Measurements from ENCODE around the gene SOSTDC1.

GRCh38 chr7:16493266-16493665 lies 27.7 kb upstream of the SOSTDC1 start:
- no peak for TF ChIP-seq POLR2A (IDR thresholded peaks at IDR 0.05)
- TF ChIP-seq CTCF (IDR thresholded peaks at IDR 0.05) = no peak

Data from lower leg skin (tissue), 3 donors.